HUES64 (cell line): ENCODE measurements around the gene RFT1.

Experiments used
- H3K27ac ChIP-seq: 2 replicates; pipeline ENCODE4 v1.7.0; 2013; ENCODE audit warnings: low read depth, low read length, inconsistent platforms
- H3K27me3 ChIP-seq: 2 replicates; pipeline ENCODE4 v1.6.1; 2013; ENCODE audit warnings: mild to moderate bottlenecking, low read length; ENCODE audit not compliant: insufficient read depth
- H3K36me3 ChIP-seq: 2 replicates; pipeline ENCODE4 v1.6.1; 2013; ENCODE audit warnings: mild to moderate bottlenecking, low read length; ENCODE audit not compliant: insufficient read depth
- H3K4me1 ChIP-seq: 2 replicates; pipeline ENCODE4 v1.6.1; 2013; ENCODE audit warnings: mild to moderate bottlenecking, low read length, moderate library complexity; ENCODE audit not compliant: insufficient read depth
- H3K4me3 ChIP-seq: 2 replicates; pipeline ENCODE4 v1.5.1; 2013; ENCODE audit warnings: mild to moderate bottlenecking, low read length, moderate library complexity
- H3K9ac ChIP-seq: 2 replicates; pipeline ENCODE4 v1.6.1; 2013; ENCODE audit warnings: mild to moderate bottlenecking, low read depth, low read length
- H3K9me3 ChIP-seq: 2 replicates; pipeline ENCODE4 v1.6.1; 2013; ENCODE audit warnings: low read depth, low read length; ENCODE audit not compliant: insufficient read depth
- WGBS: fragments of 150-250, 120-280 bp; methylation state at CpG from one replicate; pipeline ENCODE4 v1.1.7; 2013; ENCODE audit warnings: missing lambda C conversion rate; 5-methylcytosine and 5-hydroxymethylcytosine counted together

RFT1 gene

GRCh38 chr3:53169832-53170324 lies 39.6 kb upstream of the RFT1 start:
- Histone ChIP-seq H3K4me1 (peaks cover 34% of the 10 kb centered on the region), H3K9ac (no peak overlapping the region)

GRCh38 chr3:53169045-53169831 lies 39.0 kb upstream of the RFT1 start:
- Histone ChIP-seq H3K4me1 (peaks cover 34% of the 10 kb centered on the region), H3K4me3 (no peak overlapping the region), H3K27ac (no peak overlapping the region), H3K9me3 (no peaks in the 10 kb centered on the region), H3K27me3 (no peaks in the 10 kb centered on the region), H3K36me3 (0 out of 2 replicates have a peak, but pooled peaks cover 3% of the 10 kb centered on the region), H3K9ac (no peak overlapping the region)
- 72% methylated on average over 15 of the region's 15 CpGs for WGBS

More at GRCh38 chr3:53169832-53170324, 39.6 kb upstream of the RFT1 start:
- H3K27ac ChIP-seq: no peak overlapping the region
- H3K36me3 ChIP-seq: 0 out of 2 replicates have a peak, but pooled peaks cover 3% of the 10 kb centered on the region
- no peaks in the 10 kb centered on the region for H3K9me3 ChIP-seq
- WGBS: 93% methylated on average over 9 of the region's 9 CpGs
- H3K27me3 ChIP-seq: no peaks in the 10 kb centered on the region
- no peak overlapping the region for H3K4me3 ChIP-seq

- H3K27ac ChIP-seq: no peak overlapping the region
- no peaks in the 10 kb centered on the region for H3K27me3 ChIP-seq
- no peaks in the 10 kb centered on the region for H3K36me3 ChIP-seq
- H3K9me3 ChIP-seq: no peaks in the 10 kb centered on the region
- no peak overlapping the region for H3K9ac ChIP-seq
- WGBS: 66% methylated on average over 15 of the region's 15 CpGs
- peaks cover 34% of the 10 kb centered on the region for H3K4me1 ChIP-seq
- H3K4me3 ChIP-seq: no peak overlapping the region
Observed at GRCh38 chr3:53168175-53168923, 38.1 kb upstream of the RFT1 start.

GRCh38 chr3:53167418-53168174 lies 37.4 kb upstream of the RFT1 start:
- Histone ChIP-seq H3K4me3 (no peak overlapping the region), H3K9ac (no peak overlapping the region), H3K27ac (no peak overlapping the region), H3K4me1 (peaks cover 34% of the 10 kb centered on the region), H3K36me3 (no peaks in the 10 kb centered on the region), H3K9me3 (no peaks in the 10 kb centered on the region), H3K27me3 (no peaks in the 10 kb centered on the region)
- WGBS: 65% methylated on average over 7 of the region's 7 CpGs

GRCh38 chr3:53166781-53167291 lies 36.6 kb upstream of the RFT1 start:
- Histone ChIP-seq H3K27me3 (peaks cover 3% of the 10 kb centered on the region; the same call in 1 of the 2 replicates), H3K27ac (no peak overlapping the region), H3K36me3 (no peaks in the 10 kb centered on the region), H3K4me1 (peaks cover 31% of the 10 kb centered on the region), H3K9me3 (no peaks in the 10 kb centered on the region), H3K9ac (no peak overlapping the region), H3K4me3 (no peak overlapping the region)
- 72% methylated on average over 9 of the region's 9 CpGs for WGBS

- H3K36me3 ChIP-seq: no peaks in the 10 kb centered on the region
- 93% methylated on average over 4 of the region's 4 CpGs for WGBS
- H3K4me3 ChIP-seq: no peak overlapping the region
- no peaks in the 10 kb centered on the region for H3K9me3 ChIP-seq
- H3K27me3 ChIP-seq: peaks cover 3% of the 10 kb centered on the region; the same call in 1 of the 2 replicates
- H3K9ac ChIP-seq: no peak overlapping the region
- no peak overlapping the region for H3K27ac ChIP-seq
- H3K4me1 ChIP-seq: peaks cover 29% of the 10 kb centered on the region
Observed at GRCh38 chr3:53166206-53166605, 36.0 kb upstream of the RFT1 start.

GRCh38 chr3:53164911-53165310 lies 34.7 kb upstream of the RFT1 start:
- Histone ChIP-seq H3K27ac (no peak overlapping the region), H3K27me3 (peaks cover 8% of the 10 kb centered on the region; the same call in 1 of the 2 replicates), H3K36me3 (no peaks in the 10 kb centered on the region), H3K4me3 (no peak overlapping the region), H3K4me1 (peaks cover 27% of the 10 kb centered on the region), H3K9ac (no peak overlapping the region), H3K9me3 (no peaks in the 10 kb centered on the region)
- 72% methylated on average over 9 of the region's 9 CpGs for WGBS

- Histone ChIP-seq H3K4me3 (no peak overlapping the region), H3K27me3 (peaks cover 9% of the 10 kb centered on the region; the same call in 1 of the 2 replicates)
Observed at GRCh38 chr3:53163444-53164387, 33.5 kb upstream of the RFT1 start.

GRCh38 chr3:53162672-53163443 lies 32.6 kb upstream of the RFT1 start:
- peaks cover 9% of the 10 kb centered on the region; the same call in 1 of the 2 replicates for H3K27me3 ChIP-seq
- peaks cover 22% of the 10 kb centered on the region for H3K4me1 ChIP-seq
- peak overlapping the region; percentile 79 for H3K4me3 ChIP-seq
- H3K9ac ChIP-seq: no peak overlapping the region
- no peak overlapping the region for H3K27ac ChIP-seq
- H3K9me3 ChIP-seq: no peaks in the 10 kb centered on the region
- WGBS: 78% methylated on average over 12 of the region's 12 CpGs
- no peaks in the 10 kb centered on the region for H3K36me3 ChIP-seq

More at GRCh38 chr3:53163444-53164387, 33.5 kb upstream of the RFT1 start:
- 83% methylated on average over 5 of the region's 6 CpGs for WGBS
- H3K9ac ChIP-seq: no peak overlapping the region
- H3K4me1 ChIP-seq: peaks cover 29% of the 10 kb centered on the region
- no peak overlapping the region for H3K27ac ChIP-seq
- H3K36me3 ChIP-seq: no peaks in the 10 kb centered on the region
- no peaks in the 10 kb centered on the region for H3K9me3 ChIP-seq
